Activated CD4-positive, alpha-beta T cell treated with anti-CD3 and anti-CD28 coated beads, Interleukin-2, amount 10 ng/mL, durations not matched to agents 24 days and 14 days (primary cell): ENCODE data around the gene ARL16. TPM values are rescaled to one million over a fixed set of nuclear protein-coding genes. Genes with fewer than 3 reads are reported as not detected.

Experiments used
- DNase-seq: peaks from one replicate; pipeline ENCODE4 v3.0.0; 2022
- H3K27ac Mint-ChIP-seq: one replicate; pipeline ENCODE4 v1.8.0; 2022; ENCODE audit warnings: mild to moderate bottlenecking, mixed read lengths
- H3K27me3 Mint-ChIP-seq: one replicate; pipeline ENCODE4 v1.8.0; 2022; ENCODE audit warnings: mixed read lengths
- H3K36me3 Mint-ChIP-seq: one replicate; pipeline ENCODE4 v1.8.0; 2022; ENCODE audit warnings: low read depth, mild to moderate bottlenecking, mixed read lengths
- H3K4me1 Mint-ChIP-seq: one replicate; pipeline ENCODE4 v1.8.0; 2021; ENCODE audit warnings: mixed read lengths
- H3K4me3 Mint-ChIP-seq: one replicate; pipeline ENCODE4 v1.8.0; 2022; ENCODE audit warnings: mild to moderate bottlenecking, moderate library complexity, mixed read lengths
- H3K9me3 Mint-ChIP-seq: one replicate; pipeline ENCODE4 v1.8.0; 2021; ENCODE audit warnings: mixed read lengths
- intact Hi-C: fragments of 100-400 bp; cut with micrococcal nuclease; formaldehyde crosslinking; loops from one replicate; pipeline ENCODE4 v1.15.1; 2023
- total RNA-seq: library from RNA; stranded (reverse); gene quantifications from 2 replicates; pipeline ENCODE4 v1.2.3, GENCODE V29; 2022

ARL16 gene
- total RNA-seq, 1 donor from 2014 or later, result 34.9 TPM

DNA sequence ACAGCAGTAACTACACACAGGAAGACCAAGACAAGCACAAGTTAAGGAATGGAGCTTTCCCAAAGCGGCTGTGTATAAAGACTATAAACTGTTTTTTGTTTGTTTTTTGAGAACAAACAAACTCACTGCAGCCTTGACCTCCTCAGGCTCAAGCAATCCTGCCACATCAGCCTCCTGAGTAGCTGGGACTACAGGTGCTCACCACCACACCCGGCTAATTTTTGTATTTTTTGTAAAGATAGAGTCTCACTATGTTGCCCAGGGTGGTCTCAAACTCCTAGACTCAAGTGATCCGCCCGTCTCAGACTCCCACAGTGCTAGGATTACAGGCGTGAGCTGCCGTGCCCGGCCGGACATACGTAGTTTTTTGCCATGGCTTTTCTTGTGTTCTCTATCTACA is 23.2 kb downstream of the ARL16 start:
- intact Hi-C loops, result no loop called here

GRCh38 chr17:81659038-81659437 is 24.6 kb downstream of the ARL16 start:
- H3K27me3 Mint-ChIP-seq, result no peaks in the 10 kb centered on the region
- DNase-seq, result no peak
- H3K9me3 Mint-ChIP-seq, result no peaks in the 10 kb centered on the region
- no peaks in the 10 kb centered on the region for H3K36me3 Mint-ChIP-seq
- intact Hi-C loops, result no loop called here
- no peak overlapping the region for H3K4me3 Mint-ChIP-seq
- no peak overlapping the region for H3K27ac Mint-ChIP-seq
- H3K4me1 Mint-ChIP-seq, result peaks cover 13% of the 10 kb centered on the region

More for the DNA sequence above, 23.2 kb downstream of the ARL16 start:
- DNase-seq, result no peak
- Mint-ChIP-seq H3K27ac (no peak overlapping the region), H3K4me1 (peaks cover 20% of the 10 kb centered on the region), H3K36me3 (peaks cover 11% of the 10 kb centered on the region), H3K4me3 (no peak overlapping the region), H3K9me3 (no peaks in the 10 kb centered on the region), H3K27me3 (no peaks in the 10 kb centered on the region)

- H3K4me3 Mint-ChIP-seq, result no peak overlapping the region
- intact Hi-C loops, result no loop called here
- no peaks in the 10 kb centered on the region for H3K9me3 Mint-ChIP-seq
- no peak overlapping the region for H3K27ac Mint-ChIP-seq
- H3K36me3 Mint-ChIP-seq, result no peaks in the 10 kb centered on the region
- DNase-seq, result no peak
- peaks cover 11% of the 10 kb centered on the region for H3K4me1 Mint-ChIP-seq
- H3K27me3 Mint-ChIP-seq, result no peaks in the 10 kb centered on the region
Measured at GRCh38 chr17:81656835-81657234, 26.8 kb downstream of the ARL16 start.

DNA sequence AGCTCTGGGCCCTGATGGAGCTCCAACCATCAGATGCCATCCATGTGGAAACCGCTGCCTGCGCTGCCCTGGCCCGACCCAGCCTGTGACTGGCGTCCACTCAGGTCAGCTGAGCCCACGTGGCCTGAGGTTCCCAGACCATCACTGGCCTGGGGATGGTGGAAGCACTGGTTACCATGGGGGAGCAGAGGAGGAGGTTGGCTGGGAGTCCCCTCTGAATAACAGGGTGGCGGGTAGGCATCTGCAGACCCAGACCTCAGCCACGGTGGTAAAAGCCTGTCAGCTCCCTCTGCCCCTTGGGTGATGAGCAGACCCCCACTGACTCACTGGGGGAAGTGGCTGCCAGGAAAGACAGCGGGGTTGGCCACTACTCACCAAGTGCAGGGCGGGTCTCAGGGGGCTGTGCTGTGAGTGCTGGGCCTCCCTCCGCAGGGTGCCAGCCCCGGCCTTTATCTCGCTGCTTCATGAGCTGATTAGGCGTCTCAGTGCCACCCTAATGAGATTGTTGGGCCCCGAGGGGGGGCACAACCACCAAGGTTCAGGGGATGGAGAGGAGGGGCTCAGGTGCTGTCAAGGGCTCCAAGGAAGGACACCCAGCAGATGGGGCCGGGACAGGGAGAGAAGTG is 27.4 kb downstream of the ARL16 start, which contains the start of gene PDE6G:
PDE6G (minus strand) TSS at position 425 of the 626 bp plus-strand sequence. CDS start 3,237 bp downstream, outside the sequence.
- H3K36me3 Mint-ChIP-seq, result no peaks in the 10 kb centered on the region
- no peaks in the 10 kb centered on the region for H3K9me3 Mint-ChIP-seq
- no peak for DNase-seq
- H3K4me1 Mint-ChIP-seq, result peaks cover 11% of the 10 kb centered on the region
- H3K27ac Mint-ChIP-seq, result no peak within 1 kb of the TSS
- intact Hi-C loops, result no loop called here
- H3K27me3 Mint-ChIP-seq, result no peaks in the 10 kb centered on the region
- H3K4me3 Mint-ChIP-seq, result no peak within 1 kb of the TSS

DNA sequence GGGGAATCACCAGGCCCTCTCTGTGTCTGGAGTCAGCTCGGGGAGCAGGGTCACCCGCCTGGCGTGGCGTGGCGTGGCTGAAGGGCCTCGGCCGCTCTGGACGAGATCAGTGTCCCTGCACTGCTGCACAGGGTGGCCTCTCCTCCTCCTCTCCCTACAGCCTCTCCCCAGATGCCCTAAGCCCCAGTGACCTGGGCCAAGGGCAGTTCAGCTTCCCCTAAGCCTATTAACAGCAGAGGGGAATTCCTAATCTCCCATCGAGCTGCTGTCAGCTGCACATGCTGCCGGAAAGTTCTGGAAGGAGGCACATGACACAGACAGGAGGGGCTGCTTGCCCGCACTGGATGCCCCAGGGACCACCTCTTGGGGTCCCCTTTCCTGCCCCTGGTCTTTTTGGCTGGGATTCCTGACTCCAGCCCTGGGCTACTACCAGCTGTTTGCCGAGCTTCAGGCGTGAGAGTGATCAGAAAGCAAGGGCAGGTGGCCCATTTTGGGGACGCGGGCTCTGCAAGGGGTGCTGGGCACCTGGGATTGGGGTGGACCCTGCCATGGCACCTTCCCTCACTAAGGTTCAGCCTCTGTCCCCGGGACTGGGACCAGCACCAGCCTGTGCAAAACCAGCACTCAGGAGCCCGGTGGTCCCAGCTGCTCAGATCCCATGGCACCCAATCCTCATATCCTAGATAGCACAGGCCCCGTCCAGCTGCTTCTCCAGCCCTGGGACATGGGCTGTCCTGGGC is 28.0 kb downstream of the ARL16 start:
- Mint-ChIP-seq H3K4me3 (no peak overlapping the region), H3K36me3 (no peaks in the 10 kb centered on the region), H3K27me3 (no peaks in the 10 kb centered on the region), H3K9me3 (no peaks in the 10 kb centered on the region), H3K27ac (no peak overlapping the region), H3K4me1 (peaks cover 11% of the 10 kb centered on the region)
- intact Hi-C loops, result no loop called here
- no peak for DNase-seq

DNA sequence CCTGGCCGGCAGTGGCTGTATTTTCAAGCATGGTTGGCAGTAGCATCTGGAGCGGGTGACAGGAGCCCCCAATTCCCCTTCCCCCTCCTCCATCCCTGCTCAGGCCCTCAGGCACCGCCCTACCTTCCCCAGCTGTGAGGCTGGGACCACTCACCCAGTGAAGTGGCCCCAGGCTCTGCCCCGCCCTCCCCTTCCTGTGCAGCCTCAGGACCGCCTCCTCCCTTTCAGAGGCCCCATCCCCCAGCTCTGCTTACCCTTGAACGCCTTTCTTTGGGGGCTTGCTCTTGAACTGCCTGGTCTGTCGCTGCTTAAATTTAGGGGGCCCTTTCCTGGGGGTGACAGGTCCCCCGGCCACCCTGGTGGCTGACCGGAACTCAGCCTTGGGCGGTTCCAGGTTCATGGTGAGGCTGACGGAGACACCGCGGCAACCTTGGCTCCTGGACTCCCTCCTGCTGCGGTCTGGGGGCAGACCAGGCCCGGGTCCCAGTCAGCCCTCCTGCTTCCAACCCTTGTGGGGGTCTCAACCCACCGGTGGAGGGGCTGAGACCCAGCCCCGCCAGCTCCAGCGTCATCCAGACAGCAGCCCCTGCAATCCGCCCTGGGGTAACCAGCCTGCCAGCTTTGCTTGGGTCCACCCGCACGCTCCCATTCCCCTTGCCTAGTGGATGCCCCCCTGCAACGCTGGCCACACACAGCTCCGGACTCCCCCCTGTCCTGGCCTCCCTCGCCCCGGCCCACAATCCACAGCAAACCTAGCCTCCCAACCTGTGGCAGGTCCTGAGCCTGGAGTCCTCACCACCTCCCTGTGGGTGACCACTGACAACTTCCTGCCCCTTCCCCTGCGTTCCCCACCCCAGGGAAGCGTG is 30.5 kb downstream of the ARL16 start:
- peaks cover 6% of the 10 kb centered on the region for H3K27me3 Mint-ChIP-seq
- H3K9me3 Mint-ChIP-seq, result no peaks in the 10 kb centered on the region
- peak; percentile 76 for DNase-seq
- H3K27ac Mint-ChIP-seq, result peak overlapping the region; percentile 82
- intact Hi-C loops, result no loop called here
- peaks cover 11% of the 10 kb centered on the region for H3K4me1 Mint-ChIP-seq
- peak overlapping the region; percentile 87 for H3K4me3 Mint-ChIP-seq
- H3K36me3 Mint-ChIP-seq, result no peaks in the 10 kb centered on the region

DNA sequence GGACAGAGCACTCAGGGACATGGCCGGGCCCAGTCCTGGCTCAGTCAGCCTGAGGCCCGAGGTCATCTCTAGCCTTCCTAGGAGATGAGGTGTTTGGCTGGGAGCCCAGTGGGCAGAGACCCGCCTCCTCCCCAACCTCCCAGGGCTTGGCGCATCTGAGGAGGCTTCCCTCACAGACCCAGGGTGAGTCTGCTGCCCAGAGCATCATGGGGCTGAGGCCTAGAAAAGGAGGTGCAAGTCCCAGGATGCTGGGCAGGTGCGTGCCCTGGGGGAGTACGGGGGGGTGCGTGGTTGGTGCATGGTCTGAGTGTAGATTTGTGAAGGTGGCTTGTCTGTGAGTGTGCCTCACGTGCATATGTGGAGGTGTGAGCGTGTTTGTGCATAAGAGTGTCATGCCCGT is 31.9 kb downstream of the ARL16 start:
- H3K4me3 Mint-ChIP-seq, result peak overlapping the region; percentile 5
- no peaks in the 10 kb centered on the region for H3K36me3 Mint-ChIP-seq
- H3K9me3 Mint-ChIP-seq, result no peaks in the 10 kb centered on the region
- DNase-seq, result no peak
- intact Hi-C loops, result no loop called here
- H3K27ac Mint-ChIP-seq, result no peak overlapping the region
- peaks cover 16% of the 10 kb centered on the region for H3K27me3 Mint-ChIP-seq
- H3K4me1 Mint-ChIP-seq, result peaks cover 4% of the 10 kb centered on the region

GRCh38 chr17:81650951-81651350 is 32.6 kb downstream of the ARL16 start:
- intact Hi-C loops, result no loop called here
- Mint-ChIP-seq H3K9me3 (no peaks in the 10 kb centered on the region), H3K4me3 (no peak overlapping the region), H3K36me3 (no peaks in the 10 kb centered on the region), H3K4me1 (peaks cover 4% of the 10 kb centered on the region), H3K27ac (no peak overlapping the region), H3K27me3 (peaks cover 17% of the 10 kb centered on the region)
- DNase-seq, result no peak

DNA sequence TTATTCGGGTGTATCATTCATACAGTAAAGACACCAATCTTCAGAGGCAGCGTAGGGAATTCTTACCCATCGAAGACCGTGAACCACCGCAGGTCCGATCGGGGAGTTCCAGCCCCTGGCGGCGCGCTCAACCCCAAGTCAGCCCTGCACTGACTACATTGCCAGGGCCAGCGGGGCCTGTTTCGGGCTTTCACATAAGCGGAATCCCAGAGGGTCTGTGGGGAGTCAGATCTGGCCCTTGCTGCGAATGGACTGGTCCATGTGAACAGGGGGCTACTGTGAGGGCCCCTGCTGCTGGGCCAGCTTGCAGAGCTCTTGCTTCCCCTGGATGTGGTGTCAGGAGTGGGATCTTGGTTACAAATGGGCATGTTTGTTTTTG is 34.9 kb downstream of the ARL16 start:
- H3K4me1 Mint-ChIP-seq, result peaks cover 4% of the 10 kb centered on the region
- no peak overlapping the region for H3K27ac Mint-ChIP-seq
- intact Hi-C loops, result no loop called here
- H3K4me3 Mint-ChIP-seq, result no peak overlapping the region
- no peak for DNase-seq
- no peaks in the 10 kb centered on the region for H3K9me3 Mint-ChIP-seq
- H3K36me3 Mint-ChIP-seq, result no peaks in the 10 kb centered on the region
- peaks cover 17% of the 10 kb centered on the region for H3K27me3 Mint-ChIP-seq

- Mint-ChIP-seq H3K4me3 (no peak overlapping the region), H3K27me3 (peaks cover 17% of the 10 kb centered on the region), H3K27ac (no peak overlapping the region), H3K9me3 (no peaks in the 10 kb centered on the region), H3K36me3 (no peaks in the 10 kb centered on the region), H3K4me1 (no peaks in the 10 kb centered on the region)
- intact Hi-C loops, result no loop called here
- no peak for DNase-seq
Measured at GRCh38 chr17:81648013-81648706, 35.4 kb downstream of the ARL16 start.

DNA sequence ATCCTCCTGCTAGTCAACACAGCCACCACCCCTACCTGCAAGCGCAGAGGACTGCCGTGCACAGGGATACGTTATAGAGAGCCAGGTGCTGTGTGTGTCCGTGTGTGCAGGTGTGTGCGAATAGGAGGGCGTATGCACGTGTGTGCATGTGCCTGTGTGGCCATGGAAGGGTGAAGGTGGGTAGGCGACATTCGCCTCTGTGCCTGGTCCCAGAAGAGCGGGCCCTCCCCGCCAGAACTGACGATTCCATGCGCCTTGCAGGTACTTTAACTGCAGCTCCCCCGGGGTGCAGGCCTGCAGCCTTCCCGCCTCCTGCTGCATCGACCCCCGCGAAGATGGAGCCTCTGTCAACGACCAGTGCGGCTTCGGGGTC is 36.0 kb downstream of the ARL16 start:
- H3K36me3 Mint-ChIP-seq, result no peaks in the 10 kb centered on the region
- intact Hi-C loops, result no loop called here
- H3K4me3 Mint-ChIP-seq, result no peak overlapping the region
- no peak overlapping the region for H3K27ac Mint-ChIP-seq
- no peaks in the 10 kb centered on the region for H3K9me3 Mint-ChIP-seq
- no peak for DNase-seq
- peaks cover 17% of the 10 kb centered on the region for H3K27me3 Mint-ChIP-seq
- H3K4me1 Mint-ChIP-seq, result no peaks in the 10 kb centered on the region

DNA sequence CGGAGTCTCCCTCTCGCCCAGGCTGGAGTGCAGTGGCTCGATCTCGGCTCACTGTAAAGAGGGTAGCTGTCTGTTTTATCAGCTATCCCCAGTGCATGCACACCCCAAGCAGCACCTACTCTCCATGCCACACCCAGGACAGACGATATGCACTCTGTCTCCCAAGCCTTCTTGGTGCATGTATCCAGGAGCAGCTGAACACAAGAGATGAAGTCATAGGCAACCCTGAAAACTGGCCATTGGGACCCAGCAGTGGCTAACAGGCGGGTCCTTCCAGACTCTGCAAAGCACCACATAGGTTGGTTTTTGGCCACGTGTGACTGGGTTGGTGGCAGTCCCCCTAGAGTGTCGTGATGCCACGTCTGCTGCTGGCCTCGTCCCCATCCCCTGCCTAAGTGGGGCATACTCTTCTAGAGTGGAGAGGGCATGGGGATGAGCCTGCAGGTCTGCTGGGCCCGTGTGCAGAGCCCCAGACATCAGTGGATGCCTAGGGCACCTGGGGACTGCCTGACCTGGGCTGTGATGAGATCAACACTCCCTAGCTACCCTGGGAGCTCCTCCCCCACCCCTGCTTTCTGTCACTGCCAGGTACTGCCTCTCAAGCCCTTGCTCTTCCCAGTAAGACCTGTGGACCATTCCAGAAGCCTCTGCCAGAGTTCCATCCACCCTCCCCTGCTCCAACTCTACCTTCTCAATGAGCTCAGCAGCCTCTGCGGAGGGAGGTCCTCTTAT is 36.6 kb downstream of the ARL16 start:
- Mint-ChIP-seq H3K36me3 (no peaks in the 10 kb centered on the region), H3K9me3 (no peaks in the 10 kb centered on the region), H3K27ac (no peak overlapping the region), H3K4me3 (no peak overlapping the region), H3K27me3 (peaks cover 17% of the 10 kb centered on the region), H3K4me1 (no peaks in the 10 kb centered on the region)
- DNase-seq, result no peak
- intact Hi-C loops, result no loop called here
